PC-9 (cell line): ENCODE results near the gene C17orf58. TPM values are rescaled to one million over a fixed set of nuclear protein-coding genes. Genes with fewer than 3 reads are reported as not detected.
A peak's percentile ranks its signal among the peaks of the same experiment; 100 is the strongest.
"Not testable (repeated sequence)": the region's sequence is repeated elsewhere in the genome, so short reads cannot be mapped to it uniquely, and the experiment has no call there.

Source experiments
- BruUV-seq: library from RNA; stranded (reverse); fragments of 400-500 nt; replicated peaks from 2 replicates; lab custom pipeline; 2021; lab: Mats Ljungman, UMichigan
- CTCF ChIA-PET: fragments of 300-600 bp; sonication (Branson Sonifier 250); formaldehyde crosslinking; loops from one replicate; lab custom pipeline; 2022; ENCODE audit warnings: antibody characterized with exemption; lab: Charles Lee
- POLR2A ChIA-PET: fragments of 300-600 bp; sonication (Branson Sonifier 250); formaldehyde crosslinking; loops from one replicate; lab custom pipeline; 2022; ENCODE audit warnings: antibody characterized with exemption; ENCODE audit not compliant: unreplicated experiment; lab: Charles Lee
- DNase-seq, 2 experiments: peaks; one replicate each; pipeline versions ENCODE4 v3.0.0 to v3.0.0-alpha.2; 2015 to 2022; ENCODE audit warnings: mixed read lengths in 1 of 2
- H2AFZ ChIP-seq: fragments of 200-600 bp; sonication (generic); 2 replicates; pipeline ENCODE4 v1.8.1; 2017; ENCODE audit warnings: antibody characterized with exemption
- H3F3A ChIP-seq: fragments of 200-600 bp; sonication (generic); 2 replicates; pipeline ENCODE4 v1.8.1; 2017; ENCODE audit warnings: antibody characterized with exemption, mild to moderate bottlenecking, low read depth; ENCODE audit not compliant: insufficient read depth
- H3K27ac ChIP-seq: fragments of 200-600 bp; sonication (generic); 2 replicates; pipeline ENCODE4 v1.6.1; 2016; ENCODE audit warnings: mixed run types
- H3K27me3 ChIP-seq: fragments of 200-600 bp; sonication (generic); 2 replicates; pipeline ENCODE4 v1.6.1; 2016; ENCODE audit warnings: low read depth, mixed run types; ENCODE audit not compliant: insufficient read depth
- H3K36me3 ChIP-seq: fragments of 200-600 bp; sonication (generic); 2 replicates; pipeline ENCODE4 v1.6.1; 2016; ENCODE audit warnings: low read depth, mixed run types
- H3K4me1 ChIP-seq: fragments of 200-600 bp; sonication (generic); replicated peaks from 2 replicates; pipeline ENCODE4 v1.6.1; 2016; ENCODE audit warnings: mixed run types; ENCODE audit not compliant: insufficient read depth
- H3K4me2 ChIP-seq: fragments of 200-600 bp; sonication (generic); 2 replicates; pipeline ENCODE4 v1.6.1; 2017; ENCODE audit warnings: mixed run types
- H3K4me3 ChIP-seq: fragments of 200-600 bp; sonication (generic); 2 replicates; pipeline ENCODE4 v1.6.1; 2016; ENCODE audit warnings: mixed run types
- H3K79me2 ChIP-seq: fragments of 200-600 bp; sonication (generic); 2 replicates; pipeline ENCODE4 v1.6.1; 2017; ENCODE audit warnings: low read depth, mixed run types
- H3K9me2 ChIP-seq: fragments of 200-600 bp; sonication (generic); 2 replicates; pipeline ENCODE4 v1.8.1; 2017; ENCODE audit warnings: mild to moderate bottlenecking; ENCODE audit not compliant: insufficient read depth
- H3K9me3 ChIP-seq: fragments of 200-600 bp; sonication (generic); 2 replicates; pipeline ENCODE4 v1.8.1; 2016; ENCODE audit warnings: low read depth; ENCODE audit not compliant: insufficient read depth
- H4K20me1 ChIP-seq: fragments of 200-600 bp; sonication (generic); 2 replicates; pipeline ENCODE4 v1.8.1; 2017; ENCODE audit not compliant: insufficient read depth
- EZH2 ChIP-seq: fragments of 200-600 bp; sonication (generic); IDR thresholded peaks from 2 replicates; pipeline ENCODE4 v1.8.0; 2017; ENCODE audit warnings: antibody characterized with exemption, low read depth
- intact Hi-C: fragments of 100-400 bp; cut with micrococcal nuclease; formaldehyde crosslinking; loops from one replicate; pipeline ENCODE4 v1.10.0; 2022; ENCODE audit not compliant: unreplicated experiment
- total RNA-seq: library from RNA; stranded (reverse); gene quantifications from 2 replicates; pipeline ENCODE4 v1.2.3, GENCODE V29; 2021
- TF ChIP-seq, protein P1 (sequence below): fragments of 200-600 bp; sonication (generic); conservative IDR thresholded peaks from 2 replicates; pipeline ENCODE4 v1.6.1; 2017; ENCODE audit warnings: mixed run types, antibody characterized with exemption, mild to moderate bottlenecking, moderate library complexity

The C17orf58 gene
- total RNA-seq, 1 experiment from 2014 or later: 14.5 TPM

- BruUV-seq: TSS peak; percentile 91
- TF ChIP-seq EZH2: no peak
- TF ChIP-seq, protein P1, sequence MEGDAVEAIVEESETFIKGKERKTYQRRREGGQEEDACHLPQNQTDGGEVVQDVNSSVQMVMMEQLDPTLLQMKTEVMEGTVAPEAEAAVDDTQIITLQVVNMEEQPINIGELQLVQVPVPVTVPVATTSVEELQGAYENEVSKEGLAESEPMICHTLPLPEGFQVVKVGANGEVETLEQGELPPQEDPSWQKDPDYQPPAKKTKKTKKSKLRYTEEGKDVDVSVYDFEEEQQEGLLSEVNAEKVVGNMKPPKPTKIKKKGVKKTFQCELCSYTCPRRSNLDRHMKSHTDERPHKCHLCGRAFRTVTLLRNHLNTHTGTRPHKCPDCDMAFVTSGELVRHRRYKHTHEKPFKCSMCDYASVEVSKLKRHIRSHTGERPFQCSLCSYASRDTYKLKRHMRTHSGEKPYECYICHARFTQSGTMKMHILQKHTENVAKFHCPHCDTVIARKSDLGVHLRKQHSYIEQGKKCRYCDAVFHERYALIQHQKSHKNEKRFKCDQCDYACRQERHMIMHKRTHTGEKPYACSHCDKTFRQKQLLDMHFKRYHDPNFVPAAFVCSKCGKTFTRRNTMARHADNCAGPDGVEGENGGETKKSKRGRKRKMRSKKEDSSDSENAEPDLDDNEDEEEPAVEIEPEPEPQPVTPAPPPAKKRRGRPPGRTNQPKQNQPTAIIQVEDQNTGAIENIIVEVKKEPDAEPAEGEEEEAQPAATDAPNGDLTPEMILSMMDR: no peak
- CTCF ChIA-PET: no interaction called here
- H4K20me1 ChIP-seq: no peaks in the 10 kb centered on the region
- H3K4me1 ChIP-seq: peaks cover 13% of the 10 kb centered on the region
- H3K79me2 ChIP-seq: no peaks in the 10 kb centered on the region
- peak overlapping the region; percentile 71 for H3K4me3 ChIP-seq
- H3K4me2 ChIP-seq: peak overlapping the region; percentile 85
- H3K9me3 ChIP-seq: no peaks in the 10 kb centered on the region
- no peaks in the 10 kb centered on the region for H3K9me2 ChIP-seq
- intact Hi-C loops: loop anchor here (1.0 kb wide), 2 partner anchors 15 to 416 kb away; partner anchors contain the start of gene KPNA2
- peaks cover 25% of the 10 kb centered on the region for H3F3A ChIP-seq
- 0 out of 2 replicates have a peak overlapping the region, but pooled peaks have one; percentile 14 for H3K27ac ChIP-seq
- peak overlapping the region; percentile 90 for H2AFZ ChIP-seq
- DNase-seq: no peak
- POLR2A ChIA-PET: interaction anchor here (0.7 kb wide), 1 partner anchor 33 kb away, joined by 3 read pairs; no protein-coding TSS in a partner anchor
- H3K36me3 ChIP-seq: no peaks in the 10 kb centered on the region
- H3K27me3 ChIP-seq: no peaks in the 10 kb centered on the region
Observed at GRCh38 chr17:68020409-68020756, 24.1 kb upstream of the C17orf58 start.

DNA sequence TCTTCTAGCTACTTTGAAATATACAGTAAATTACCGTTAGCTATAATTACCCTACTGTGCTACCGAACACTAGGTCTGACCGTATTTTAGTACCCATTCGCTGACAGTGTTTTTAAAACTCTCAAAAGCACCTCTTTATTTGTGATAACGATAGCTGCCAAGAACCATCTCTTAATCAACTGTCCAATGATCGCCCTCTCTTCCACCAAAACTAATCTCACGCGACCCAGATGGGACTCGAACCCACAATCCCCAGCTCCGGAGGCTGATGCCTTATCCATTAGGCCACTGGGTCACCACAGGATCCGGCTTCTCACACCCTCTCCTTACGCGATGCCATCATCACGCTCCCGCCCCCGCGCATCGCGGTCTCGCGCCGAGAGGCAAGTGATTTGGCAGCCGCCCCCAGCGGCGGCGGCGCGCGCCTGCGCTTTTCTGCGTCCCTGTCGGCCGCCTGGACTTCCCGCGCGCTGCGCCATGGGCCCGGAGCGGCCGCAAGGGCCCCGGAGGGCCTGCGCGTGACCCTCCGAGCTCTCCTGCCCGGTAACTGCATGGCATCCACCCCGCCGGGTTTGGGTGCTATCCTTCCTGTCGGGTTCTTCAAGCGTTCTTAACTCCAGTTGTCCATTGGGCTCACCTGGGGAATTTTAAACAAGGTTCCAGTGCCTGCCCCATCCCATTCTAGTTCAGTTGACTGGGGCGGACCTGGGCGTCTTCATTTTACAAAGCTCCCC lies 23.6 kb upstream of the C17orf58 start:
- DNase-seq: peak; percentile 90 to 98
- Histone ChIP-seq H3K9me2 (no peaks in the 10 kb centered on the region), H3K4me1 (peaks cover 13% of the 10 kb centered on the region), H4K20me1 (no peaks in the 10 kb centered on the region), H3K27ac (0 out of 2 replicates have a peak overlapping the region, but pooled peaks have one; percentile 14), H3K36me3 (no peaks in the 10 kb centered on the region), H3K4me2 (peak overlapping the region; percentile 85), H3K79me2 (no peaks in the 10 kb centered on the region), H2AFZ (peak overlapping the region; percentile 90), H3K4me3 (peak overlapping the region; percentile 71), H3F3A (peaks cover 25% of the 10 kb centered on the region), H3K27me3 (no peaks in the 10 kb centered on the region), H3K9me3 (no peaks in the 10 kb centered on the region)
- ChIA-PET CTCF (interaction anchor here (0.7 to 1.1 kb wide), 4 partner anchors 10 to 244 kb away, joined by 3 read pairs; no protein-coding TSS in a partner anchor), POLR2A (interaction anchor here (0.6 to 0.7 kb wide), 2 partner anchors 34 to 157 kb away, joined by 3 read pairs; no protein-coding TSS in a partner anchor)
- intact Hi-C loops: loop anchor here (1.0 to 2.0 kb wide), 3 partner anchors 15 to 416 kb away; partner anchors contain the start of gene KPNA2
- TF ChIP-seq EZH2: no peak
- TF ChIP-seq, protein P1: peak; percentile 47; the same call in 1 of the 2 replicates
- TSS peak; percentile 100 for BruUV-seq

GRCh38 chr17:68019336-68019674 lies 23.0 kb upstream of the C17orf58 start:
- Histone ChIP-seq H3K27me3 (no peaks in the 10 kb centered on the region), H3K4me2 (peak overlapping the region; percentile 54), H3K27ac (no peak overlapping the region), H3K9me3 (no peaks in the 10 kb centered on the region), H3K4me3 (0 out of 2 replicates have a peak overlapping the region, but pooled peaks have one; percentile 0), H3F3A (peaks cover 25% of the 10 kb centered on the region), H2AFZ (no peak overlapping the region), H3K4me1 (peaks cover 13% of the 10 kb centered on the region), H3K36me3 (no peaks in the 10 kb centered on the region), H3K9me2 (no peaks in the 10 kb centered on the region), H4K20me1 (no peaks in the 10 kb centered on the region), H3K79me2 (no peaks in the 10 kb centered on the region)
- intact Hi-C loops: loop anchor here (2.0 kb wide), 1 partner anchor 25 kb away; no protein-coding TSS in a partner anchor
- DNase-seq: no peak
- TF ChIP-seq EZH2: no peak
- TF ChIP-seq, protein P1: no peak
- CTCF ChIA-PET: interaction anchor here (0.7 to 1.1 kb wide), 3 partner anchors 9 to 245 kb away, joined by 3 read pairs; no protein-coding TSS in a partner anchor
- BruUV-seq: no TSS peak
- POLR2A ChIA-PET: interaction anchor here (0.6 kb wide), 1 partner anchor 157 kb away, joined by 3 read pairs; no protein-coding TSS in a partner anchor

- intact Hi-C loops: loop anchor here (2.0 kb wide), 1 partner anchor 24 kb away; no protein-coding TSS in a partner anchor
- H3K4me3 ChIP-seq, BruUV-seq, H3K27me3 ChIP-seq, H3K9me3 ChIP-seq, H3K9me2 ChIP-seq, H2AFZ ChIP-seq, DNase-seq, CTCF ChIA-PET, H3K36me3 ChIP-seq, H3K27ac ChIP-seq, POLR2A ChIA-PET, H3K79me2 ChIP-seq, H4K20me1 ChIP-seq: not testable (repeated sequence)
- 0 out of 2 replicates have a peak overlapping the region, but pooled peaks have one; percentile 54 for H3K4me2 ChIP-seq
- peaks cover 25% of the 10 kb centered on the region for H3F3A ChIP-seq
- peaks cover 13% of the 10 kb centered on the region for H3K4me1 ChIP-seq
Observed at GRCh38 chr17:68018493-68018892, 22.2 kb upstream of the C17orf58 start.
